Kidney epithelial cell (primary cell): ENCODE results near the gene RASAL2. TPM values are rescaled to one million over a fixed set of nuclear protein-coding genes. Genes with fewer than 3 reads are reported as not detected.
"Not testable (repeated sequence)": the region's sequence is repeated elsewhere in the genome, so short reads cannot be mapped to it uniquely, and the experiment has no call there.

Experiments used
- DNase-seq: peaks from one replicate; pipeline ENCODE4 v3.0.0-alpha.2; 2010; ENCODE audit warnings: low read depth
- H3K27me3 ChIP-seq: 2 replicates; pipeline ENCODE4 v1.6.0; 2011; ENCODE audit warnings: low read length; ENCODE audit not compliant: control insufficient read depth, insufficient read depth
- H3K36me3 ChIP-seq: 2 replicates; pipeline ENCODE4 v1.5.1; 2011; ENCODE audit warnings: low read length; ENCODE audit not compliant: control insufficient read depth, insufficient read depth
- H3K4me3 ChIP-seq: 2 replicates; pipeline ENCODE4 v1.5.1; 2011; ENCODE audit warnings: low read depth, mild to moderate bottlenecking, control low read depth, low read length
- total RNA-seq: library from RNA; depleted of rRNA; stranded (reverse); fragments of >200 nt; gene quantifications from 2 replicates; pipeline ENCODE4 v1.2.3, GENCODE V29; 2015
- TF ChIP-seq, protein P1 (sequence below): IDR thresholded peaks from 2 replicates; pipeline ENCODE4 v1.5.1; 2011; ENCODE audit warnings: mild to moderate bottlenecking, moderate library complexity, low read length, control low read depth, inconsistent platforms; ENCODE audit not compliant: insufficient read depth, poor library complexity, severe bottlenecking

Gene RASAL2
- total RNA-seq, 1 donor from 2014 or later = 18.3 TPM

DNA sequence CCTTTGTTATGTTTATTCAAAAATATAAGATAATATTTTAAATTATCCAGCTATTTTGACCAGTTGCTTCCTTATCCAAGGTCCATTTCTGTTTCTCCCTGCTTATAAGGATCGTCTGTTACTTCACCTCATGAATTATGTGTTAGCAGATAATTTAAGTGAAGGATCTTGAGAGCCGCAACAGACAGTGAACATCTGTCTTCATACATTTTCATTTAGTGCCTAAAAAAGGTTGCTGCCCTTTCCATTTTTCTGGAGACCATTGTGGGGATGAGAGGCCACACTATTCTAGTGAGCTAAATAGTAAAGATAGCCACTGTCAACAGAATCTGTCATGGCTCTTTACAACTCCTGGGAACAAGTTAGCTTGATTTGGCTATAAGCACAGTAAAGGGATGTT is 248.8 kb downstream of the RASAL2 start:
- TF ChIP-seq, protein P1, sequence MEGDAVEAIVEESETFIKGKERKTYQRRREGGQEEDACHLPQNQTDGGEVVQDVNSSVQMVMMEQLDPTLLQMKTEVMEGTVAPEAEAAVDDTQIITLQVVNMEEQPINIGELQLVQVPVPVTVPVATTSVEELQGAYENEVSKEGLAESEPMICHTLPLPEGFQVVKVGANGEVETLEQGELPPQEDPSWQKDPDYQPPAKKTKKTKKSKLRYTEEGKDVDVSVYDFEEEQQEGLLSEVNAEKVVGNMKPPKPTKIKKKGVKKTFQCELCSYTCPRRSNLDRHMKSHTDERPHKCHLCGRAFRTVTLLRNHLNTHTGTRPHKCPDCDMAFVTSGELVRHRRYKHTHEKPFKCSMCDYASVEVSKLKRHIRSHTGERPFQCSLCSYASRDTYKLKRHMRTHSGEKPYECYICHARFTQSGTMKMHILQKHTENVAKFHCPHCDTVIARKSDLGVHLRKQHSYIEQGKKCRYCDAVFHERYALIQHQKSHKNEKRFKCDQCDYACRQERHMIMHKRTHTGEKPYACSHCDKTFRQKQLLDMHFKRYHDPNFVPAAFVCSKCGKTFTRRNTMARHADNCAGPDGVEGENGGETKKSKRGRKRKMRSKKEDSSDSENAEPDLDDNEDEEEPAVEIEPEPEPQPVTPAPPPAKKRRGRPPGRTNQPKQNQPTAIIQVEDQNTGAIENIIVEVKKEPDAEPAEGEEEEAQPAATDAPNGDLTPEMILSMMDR = no peak
- no peaks in the 10 kb centered on the region for H3K27me3 ChIP-seq
- H3K4me3 ChIP-seq = no peak overlapping the region
- no peak for DNase-seq
- H3K36me3 ChIP-seq = no peaks in the 10 kb centered on the region

DNA sequence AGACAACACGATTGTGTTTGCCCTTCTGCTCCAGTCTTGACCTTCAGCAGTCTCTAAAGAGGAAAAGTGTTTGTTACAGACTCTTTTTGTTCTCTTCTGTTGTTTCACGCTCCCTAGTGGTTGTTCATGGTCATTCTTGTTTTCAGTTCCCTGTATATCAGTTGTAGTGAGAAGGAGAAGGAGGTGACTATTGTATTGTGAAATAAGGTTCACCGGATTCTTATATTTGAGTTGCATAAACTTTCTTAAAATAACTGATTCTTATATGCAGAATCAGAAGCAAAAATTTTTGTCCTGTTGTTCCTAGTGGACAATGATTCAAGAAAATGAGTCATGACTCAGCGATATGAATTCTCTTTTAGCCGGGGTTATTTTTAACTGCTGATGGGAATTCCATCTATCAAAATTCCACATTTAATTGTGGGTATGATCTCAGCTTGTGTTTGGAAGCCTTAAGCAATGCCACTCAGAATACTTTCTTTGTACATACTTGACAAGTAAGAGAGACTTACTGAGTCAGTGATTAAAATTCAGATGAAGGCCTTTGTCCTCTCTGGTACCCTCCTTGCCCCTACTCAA is 250.7 kb downstream of the RASAL2 start:
- H3K4me3 ChIP-seq = no peak overlapping the region
- H3K27me3 ChIP-seq = no peaks in the 10 kb centered on the region
- TF ChIP-seq, protein P1 = peak; percentile 57
- H3K36me3 ChIP-seq = no peaks in the 10 kb centered on the region
- DNase-seq = peak; percentile 48

- TF ChIP-seq, protein P1 = no peak
- DNase-seq = no peak
- no peaks in the 10 kb centered on the region for H3K27me3 ChIP-seq
- H3K36me3 ChIP-seq = no peaks in the 10 kb centered on the region
- no peak overlapping the region for H3K4me3 ChIP-seq
These were observed 251.3 kb downstream of the RASAL2 start for GRCh38 chr1:178345238-178345637.

GRCh38 chr1:178345807-178346206 is 251.9 kb downstream of the RASAL2 start:
- no peak for DNase-seq
- Histone ChIP-seq H3K36me3 (no peaks in the 10 kb centered on the region), H3K4me3 (no peak overlapping the region), H3K27me3 (no peaks in the 10 kb centered on the region)
- TF ChIP-seq, protein P1 = no peak

DNA sequence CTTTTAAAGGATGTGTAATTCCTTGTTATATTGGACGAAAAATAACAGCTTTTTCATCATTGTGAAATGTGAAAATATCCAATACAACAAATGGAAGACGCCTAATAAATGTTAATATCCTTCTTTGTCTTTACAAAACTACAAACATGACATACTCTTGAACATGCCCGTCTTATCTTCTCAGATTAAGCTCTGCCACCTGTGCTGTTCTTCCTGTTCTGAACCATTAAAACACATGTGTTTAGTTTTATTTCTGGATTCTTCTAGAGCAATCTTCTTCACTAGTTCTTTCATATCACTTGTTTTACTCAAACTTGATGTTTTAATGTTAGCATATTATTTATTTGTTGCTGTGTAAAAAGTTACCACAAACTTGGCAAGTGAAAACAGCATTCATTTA is 255.9 kb downstream of the RASAL2 start:
- Histone ChIP-seq H3K27me3 (no peaks in the 10 kb centered on the region), H3K36me3 (no peaks in the 10 kb centered on the region), H3K4me3 (no peak overlapping the region)
- no peak for DNase-seq
- TF ChIP-seq, protein P1 = no peak

DNA sequence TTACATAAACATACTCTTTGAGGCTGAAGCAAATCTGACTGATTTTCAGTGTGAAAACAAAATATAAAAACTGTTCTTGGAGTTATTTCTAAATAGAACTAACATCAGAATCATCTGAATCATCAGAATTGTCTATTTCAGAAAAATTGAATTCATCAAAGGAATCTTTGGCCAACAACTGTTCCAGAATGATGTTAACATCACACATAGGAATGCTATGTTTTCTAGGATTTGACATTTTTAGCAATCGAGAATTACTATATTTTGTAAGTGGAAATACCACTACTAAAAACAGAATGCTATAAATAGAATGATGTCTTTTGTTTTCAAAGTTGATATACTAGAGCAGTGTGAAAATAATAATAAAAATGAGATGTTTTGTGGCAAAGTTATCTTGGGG is 258.0 kb downstream of the RASAL2 start:
- not testable (repeated sequence) for H3K27me3 ChIP-seq, DNase-seq, H3K36me3 ChIP-seq, H3K4me3 ChIP-seq
